OCI-LY7 (cell line): Measurements from ENCODE around the gene ESRRG. TPM values are rescaled to one million over a fixed set of nuclear protein-coding genes. Genes with fewer than 3 reads are reported as not detected.

Experiments
- BruUV-seq: library from RNA; stranded (reverse); fragments of 400-500 nt; replicated peaks from 2 replicates; lab custom pipeline; 2021; lab: Mats Ljungman, UMichigan
- CTCF ChIA-PET: fragments of 300-600 bp; sonication (Branson Sonifier 250); formaldehyde crosslinking; loops from one replicate; lab custom pipeline; 2022; ENCODE audit warnings: antibody characterized with exemption; ENCODE audit not compliant: unreplicated experiment; lab: Charles Lee
- POLR2A ChIA-PET: fragments of 300-600 bp; sonication (Branson Sonifier 250); formaldehyde crosslinking; loops from one replicate; lab custom pipeline; 2022; ENCODE audit warnings: antibody characterized with exemption; lab: Charles Lee
- DNase-seq: peaks from one replicate; pipeline ENCODE4 v3.0.0-alpha.2; 2015; ENCODE audit warnings: low spot score
- H2AFZ ChIP-seq: fragments of 200-600 bp; sonication (generic), shearing (Covaris generic); 2 replicates; pipeline ENCODE4 v1.6.1; 2014; ENCODE audit warnings: mild to moderate bottlenecking, antibody characterized with exemption, low read length, moderate library complexity
- H3K27ac ChIP-seq: fragments of 200-600 bp; sonication (generic); 2 replicates; pipeline ENCODE4 v1.5.1; 2014; ENCODE audit warnings: mixed run types, low read depth, mild to moderate bottlenecking, moderate library complexity, low read length, inconsistent platforms; ENCODE audit not compliant: poor library complexity, severe bottlenecking
- H3K36me3 ChIP-seq: fragments of 200-600 bp; sonication (generic); 2 replicates; pipeline ENCODE4 v1.6.1; 2014; ENCODE audit warnings: mild to moderate bottlenecking, antibody characterized with exemption, low read length, moderate library complexity, mixed read lengths; ENCODE audit not compliant: insufficient read depth
- H3K4me1 ChIP-seq: fragments of 200-600 bp; sonication (generic); 2 replicates; pipeline ENCODE4 v1.5.1; 2014; ENCODE audit warnings: mild to moderate bottlenecking, low read length; ENCODE audit not compliant: insufficient read depth, poor library complexity, severe bottlenecking
- H3K4me2 ChIP-seq: fragments of 200-600 bp; sonication (generic); 2 replicates; pipeline ENCODE4 v1.6.1; 2014; ENCODE audit warnings: mild to moderate bottlenecking, low read length
- H3K4me3 ChIP-seq: fragments of 200-600 bp; sonication (generic); 2 replicates; pipeline ENCODE4 v1.5.1; 2014; ENCODE audit warnings: mild to moderate bottlenecking, low read depth, low read length; ENCODE audit not compliant: poor library complexity, severe bottlenecking
- H3K79me2 ChIP-seq: fragments of 200-600 bp; sonication (generic); 2 replicates; pipeline ENCODE4 v1.6.1; 2016; ENCODE audit warnings: low read depth, mild to moderate bottlenecking, low read length, moderate library complexity, mixed read lengths; ENCODE audit not compliant: insufficient read depth
- H3K9me2 ChIP-seq: fragments of 200-600 bp; sonication (generic); 2 replicates; pipeline ENCODE4 v1.6.1; 2016; ENCODE audit warnings: mild to moderate bottlenecking, low read length, mixed read lengths; ENCODE audit not compliant: insufficient read depth
- H3K9me3 ChIP-seq: fragments of 200-600 bp; sonication (generic); 2 replicates; pipeline ENCODE4 v1.6.1; 2014; ENCODE audit warnings: mild to moderate bottlenecking, mixed run types, low read length, mixed read lengths
- H4K20me1 ChIP-seq: fragments of 200-600 bp; sonication (generic); 2 replicates; pipeline ENCODE4 v1.6.1; 2014; ENCODE audit warnings: mild to moderate bottlenecking, antibody characterized with exemption, low read length, moderate library complexity, mixed read lengths; ENCODE audit not compliant: insufficient read depth
- EZH2phosphoT487 ChIP-seq: fragments of 200-600 bp; sonication (generic); IDR thresholded peaks from 2 replicates; pipeline ENCODE4 v1.6.1; 2018; ENCODE audit warnings: low read depth, borderline replicate concordance, mild to moderate bottlenecking, mixed run types, antibody characterized with exemption, low read length, moderate library complexity, mixed read lengths
- intact Hi-C: fragments of 100-400 bp; cut with micrococcal nuclease; formaldehyde crosslinking; loops from one replicate; pipeline ENCODE4 v1.10.0; 2022; ENCODE audit not compliant: unreplicated experiment
- total RNA-seq, 2 experiments: library from RNA; depleted of rRNA in 1 of 2; stranded (reverse); fragments of >200 nt in 1 of 2; shearing (Covaris generic) in 1 of 2; gene quantifications; 2 replicates each; pipeline ENCODE4 v1.2.3, GENCODE V29; 2014 to 2022
- TF ChIP-seq, protein P1 (sequence below): fragments of 200-600 bp; sonication (generic); conservative IDR thresholded peaks from 2 replicates; pipeline ENCODE4 v1.5.1; 2014; ENCODE audit warnings: mild to moderate bottlenecking, antibody characterized with exemption, low read length, moderate library complexity, mixed read lengths

Gene ESRRG
- total RNA-seq, 2 experiments from 2014 or later, result not detected

GRCh38 chr1:216600730-216601609 lies 122.3 kb downstream of the ESRRG start:
- no TSS peak for BruUV-seq
- Histone ChIP-seq H3K9me3 (no peaks in the 10 kb centered on the region), H3K4me1 (no peaks in the 10 kb centered on the region), H3K9me2 (no peaks in the 10 kb centered on the region), H3K4me3 (no peak overlapping the region), H3K79me2 (no peaks in the 10 kb centered on the region), H2AFZ (no peak overlapping the region), H3K27ac (no peak overlapping the region), H4K20me1 (no peaks in the 10 kb centered on the region), H3K36me3 (no peaks in the 10 kb centered on the region), H3K4me2 (no peak overlapping the region)
- POLR2A ChIA-PET, result interaction anchor here (0.5 kb wide), 1 partner anchor 43 kb away, joined by 3 read pairs; no protein-coding TSS in a partner anchor
- no peak for DNase-seq
- intact Hi-C loops, result no loop called here
- CTCF ChIA-PET, result no interaction called here
- TF ChIP-seq EZH2phosphoT487, result no peak
- TF ChIP-seq, protein P1, sequence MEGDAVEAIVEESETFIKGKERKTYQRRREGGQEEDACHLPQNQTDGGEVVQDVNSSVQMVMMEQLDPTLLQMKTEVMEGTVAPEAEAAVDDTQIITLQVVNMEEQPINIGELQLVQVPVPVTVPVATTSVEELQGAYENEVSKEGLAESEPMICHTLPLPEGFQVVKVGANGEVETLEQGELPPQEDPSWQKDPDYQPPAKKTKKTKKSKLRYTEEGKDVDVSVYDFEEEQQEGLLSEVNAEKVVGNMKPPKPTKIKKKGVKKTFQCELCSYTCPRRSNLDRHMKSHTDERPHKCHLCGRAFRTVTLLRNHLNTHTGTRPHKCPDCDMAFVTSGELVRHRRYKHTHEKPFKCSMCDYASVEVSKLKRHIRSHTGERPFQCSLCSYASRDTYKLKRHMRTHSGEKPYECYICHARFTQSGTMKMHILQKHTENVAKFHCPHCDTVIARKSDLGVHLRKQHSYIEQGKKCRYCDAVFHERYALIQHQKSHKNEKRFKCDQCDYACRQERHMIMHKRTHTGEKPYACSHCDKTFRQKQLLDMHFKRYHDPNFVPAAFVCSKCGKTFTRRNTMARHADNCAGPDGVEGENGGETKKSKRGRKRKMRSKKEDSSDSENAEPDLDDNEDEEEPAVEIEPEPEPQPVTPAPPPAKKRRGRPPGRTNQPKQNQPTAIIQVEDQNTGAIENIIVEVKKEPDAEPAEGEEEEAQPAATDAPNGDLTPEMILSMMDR, result no peak

- H3K4me1 ChIP-seq, result no peaks in the 10 kb centered on the region
- BruUV-seq, result no TSS peak
- CTCF ChIA-PET, result no interaction called here
- no peak for TF ChIP-seq EZH2phosphoT487
- TF ChIP-seq, protein P1, result no peak
- H3K9me3 ChIP-seq, result no peaks in the 10 kb centered on the region
- no peak overlapping the region for H3K27ac ChIP-seq
- H3K36me3 ChIP-seq, result no peaks in the 10 kb centered on the region
- H3K4me3 ChIP-seq, result no peak overlapping the region
- intact Hi-C loops, result no loop called here
- H3K9me2 ChIP-seq, result no peaks in the 10 kb centered on the region
- DNase-seq, result no peak
- H3K4me2 ChIP-seq, result no peak overlapping the region
- H3K79me2 ChIP-seq, result no peaks in the 10 kb centered on the region
- no peak overlapping the region for H2AFZ ChIP-seq
- POLR2A ChIA-PET, result interaction anchor here (0.7 kb wide), 1 partner anchor 11 kb away, joined by 3 read pairs; no protein-coding TSS in a partner anchor
- H4K20me1 ChIP-seq, result no peaks in the 10 kb centered on the region
Measured at GRCh38 chr1:216599851-216600250, 123.4 kb downstream of the ESRRG start.

DNA sequence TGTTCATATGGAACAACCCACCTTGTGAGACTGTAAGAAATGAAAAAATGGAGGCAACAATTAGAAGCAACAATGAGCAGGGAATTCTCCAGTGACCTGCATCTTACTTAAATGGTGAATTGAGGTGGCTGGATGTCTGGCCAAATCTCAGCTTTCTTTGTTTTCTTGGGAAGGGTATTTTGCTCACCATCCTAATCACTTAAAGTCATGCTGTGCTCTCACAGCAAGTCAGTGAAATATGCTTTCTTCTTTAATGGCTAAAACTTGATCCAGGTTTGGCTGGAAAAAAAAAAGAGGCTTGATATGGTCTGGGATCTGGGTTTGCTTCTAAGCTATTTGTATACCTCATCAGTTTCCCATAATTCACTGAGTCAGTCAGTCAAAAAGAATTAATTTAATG lies 124.8 kb downstream of the ESRRG start:
- POLR2A ChIA-PET, result no interaction called here

More for the DNA sequence above, 124.8 kb downstream of the ESRRG start:
- no peaks in the 10 kb centered on the region for H3K4me1 ChIP-seq
- H3K36me3 ChIP-seq, result no peaks in the 10 kb centered on the region
- H3K4me2 ChIP-seq, result no peak overlapping the region
- no peaks in the 10 kb centered on the region for H3K79me2 ChIP-seq
- H4K20me1 ChIP-seq, result no peaks in the 10 kb centered on the region
- no peak overlapping the region for H3K4me3 ChIP-seq
- H3K9me2 ChIP-seq, result no peaks in the 10 kb centered on the region
- CTCF ChIA-PET, result no interaction called here
- H3K27ac ChIP-seq, result no peak overlapping the region
- no peaks in the 10 kb centered on the region for H3K9me3 ChIP-seq
- no peak overlapping the region for H2AFZ ChIP-seq
- intact Hi-C loops, result no loop called here
- no peak for DNase-seq
- BruUV-seq, result no TSS peak
- TF ChIP-seq EZH2phosphoT487, result no peak
- TF ChIP-seq, protein P1, result no peak
